K562 (cell line): ENCODE data around the gene FKRP. TPM values are rescaled to one million over a fixed set of nuclear protein-coding genes. Genes with fewer than 3 reads are reported as not detected.

Experiments
- ASH1L ChIP-seq: fragments of 450-650 bp; IDR thresholded peaks from 2 replicates; pipeline ENCODE4 v1.6.1; 2018; ENCODE audit warnings: borderline replicate concordance, mild to moderate bottlenecking, low read depth; ENCODE audit not compliant: partially characterized antibody
- CCAR2 ChIP-seq: fragments of 200-400 bp; formaldehyde crosslinking; IDR thresholded peaks from 2 replicates; pipeline ENCODE4 v1.6.1; 2017; ENCODE audit warnings: mild to moderate bottlenecking, low read depth, low read length
- CHD4 ChIP-seq: fragments of 200-600 bp; sonication (generic); IDR thresholded peaks from 3 replicates; pipeline ENCODE4 v1.6.1; 2012; ENCODE audit warnings: low read depth, mild to moderate bottlenecking, mixed read lengths, low read length, inconsistent platforms; ENCODE audit not compliant: insufficient read depth, insufficient replicate concordance, poor library complexity, severe bottlenecking
- FOXA3 ChIP-seq, 2 experiments: fragments of 450-650 bp in 1 of 2; sonication (generic) in 1 of 2; formaldehyde crosslinking; IDR thresholded peaks in 1 of 2; conservative IDR thresholded peaks in 1 of 2; 2 replicates each; pipeline versions ENCODE4 v1.4.0 to v1.8.0; 2020 to 2022; ENCODE audit warnings: mild to moderate bottlenecking in 2 of 2, missing genetic modification reagents in 1 of 2
- HIVEP1 ChIP-seq: fragments of 250-450 bp; sonication (Bioruptor Pico); IDR thresholded peaks from 2 replicates; pipeline ENCODE4 v1.4.0; 2020; ENCODE audit warnings: mild to moderate bottlenecking
- KAT7 ChIP-seq: sonication (generic); formaldehyde crosslinking; IDR thresholded peaks from 2 replicates; pipeline ENCODE4 v1.8.0; 2022; ENCODE audit warnings: missing genetic modification reagents, mild to moderate bottlenecking, borderline replicate concordance
- KLF16 ChIP-seq: IDR thresholded peaks from 2 replicates; pipeline ENCODE4 v1.6.1; 2016; ENCODE audit warnings: antibody characterized with exemption
- LCOR ChIP-seq: sonication (generic); formaldehyde crosslinking; IDR thresholded peaks from 2 replicates; pipeline ENCODE4 v1.8.0; 2022; ENCODE audit warnings: mild to moderate bottlenecking, missing genetic modification reagents
- NR4A1 ChIP-seq, 2 experiments: fragments of 250-450 bp in 1 of 2; fragments of 450-650 bp in 1 of 2; sonication (Bioruptor Pico) in 1 of 2; IDR thresholded peaks; 2 replicates each; pipeline versions ENCODE4 v1.4.0 to v1.6.1; 2016 to 2020; ENCODE audit warnings: mild to moderate bottlenecking in 2 of 2, missing compliant biosample characterization in 1 of 2, missing genetic modification characterization in 1 of 2, moderate library complexity in 1 of 2
- PCBP1 ChIP-seq: fragments of 200-400 bp; formaldehyde crosslinking; IDR thresholded peaks from 2 replicates; pipeline ENCODE4 v1.6.1; 2018; ENCODE audit warnings: mild to moderate bottlenecking, low read depth, low read length; ENCODE audit not compliant: poor library complexity, severe bottlenecking
- PHB2 ChIP-seq: fragments of 450-650 bp; IDR thresholded peaks from 2 replicates; pipeline ENCODE4 v1.6.1; 2017; ENCODE audit warnings: low read depth
- PREB ChIP-seq: sonication (generic); formaldehyde crosslinking; IDR thresholded peaks from 2 replicates; pipeline ENCODE4 v1.8.1; 2023; ENCODE audit warnings: mild to moderate bottlenecking, missing genetic modification reagents
- RCOR1 ChIP-seq, 2 experiments: IDR thresholded peaks; 2 replicates each; pipeline ENCODE4 v1.6.1; 2012; ENCODE audit warnings: low read depth in 2 of 2, low read length in 2 of 2, borderline replicate concordance in 1 of 2, improper control_type of control experiment in 1 of 2
- SIRT6 ChIP-seq: IDR thresholded peaks from one replicate; pipeline ENCODE4 v1.6.1; 2012; ENCODE audit warnings: low read depth, mild to moderate bottlenecking, control low read depth, inconsistent platforms, low read length, moderate library complexity
- SUPT5H ChIP-seq: fragments of 450-650 bp; IDR thresholded peaks from 2 replicates; pipeline ENCODE4 v1.6.1; 2016
- TAL1 ChIP-seq: fragments of 450-650 bp; IDR thresholded peaks from 2 replicates; pipeline ENCODE4 v1.6.1; 2016; ENCODE audit warnings: mild to moderate bottlenecking
- TFAM ChIP-seq: fragments of 250-450 bp; sonication (Bioruptor Pico); conservative IDR thresholded peaks from 2 replicates; pipeline ENCODE4 v1.5.0; 2021; ENCODE audit warnings: mild to moderate bottlenecking, moderate library complexity
- YY1 ChIP-seq, 3 experiments: IDR thresholded peaks; 2 replicates each; pipeline ENCODE4 v1.6.1; 2011; ENCODE audit warnings: low read length in 2 of 3, mild to moderate bottlenecking in 2 of 3, moderate library complexity in 2 of 3, borderline replicate concordance in 1 of 3, control low read depth in 1 of 3, low read depth in 1 of 3; ENCODE audit not compliant: insufficient read depth in 3 of 3, insufficient replicate concordance in 2 of 3, control insufficient read depth in 1 of 3, insufficient read length in 1 of 3; ENCODE audit errors: extremely low read depth in 1 of 3
- ZEB2 ChIP-seq: fragments of 450-650 bp; IDR thresholded peaks from 2 replicates; pipeline ENCODE4 v1.6.1; 2016
- ZNF212 ChIP-seq: fragments of 450-650 bp; formaldehyde crosslinking; IDR thresholded peaks from 2 replicates; pipeline ENCODE4 v1.4.0; 2020; ENCODE audit warnings: mild to moderate bottlenecking
- ZNF584 ChIP-seq: fragments of 200-800 bp; sonication (Bioruptor generic); IDR thresholded peaks from 2 replicates; pipeline ENCODE4 v1.6.1; 2016; ENCODE audit warnings: low read depth, mild to moderate bottlenecking, missing genetic modification characterization, missing compliant biosample characterization
- ZNF766 ChIP-seq: fragments of 200-800 bp; sonication (Bioruptor generic); conservative IDR thresholded peaks from 2 replicates; pipeline ENCODE4 v1.6.1; 2016; ENCODE audit warnings: missing genetic modification characterization, missing compliant biosample characterization
- ZNF830 ChIP-seq: fragments of 250-450 bp; sonication (Bioruptor Pico); IDR thresholded peaks from 2 replicates; pipeline ENCODE4 v1.5.0; 2021; ENCODE audit warnings: mild to moderate bottlenecking
- polyA plus RNA-seq, 8 experiments: library from polyadenylated mRNA; depleted of rRNA in 4 of 8; stranded (reverse) in 5 of 8; unstranded in 3 of 8; fragments of >200 nt; fragmentation: Nextera tagmentation in 2 of 8; fragmentation: Illumina TruSeq in 1 of 8; extraction: Ambion mirVana in 2 of 8; extraction: Trizol in 1 of 8; gene quantifications; 2 replicates each; pipeline versions ENCODE4 v1.2.1 to v1.2.3, GENCODE V29; 2011 to 2014; ENCODE audit warnings: inconsistent platforms in 1 of 8, missing spikeins in 1 of 8
- total RNA-seq, 7 experiments: library from RNA; depleted of rRNA in 6 of 7; stranded (reverse); fragments of >200 nt in 6 of 7; fragmentation: Illumina TruSeq in 2 of 7; extraction: Trizol in 2 of 7; gene quantifications; 2 replicates each; pipeline versions ENCODE4 v1.2.1 to v1.2.3, GENCODE V29; 2011 to 2021; ENCODE audit warnings: low replicate concordance in 1 of 7
- TF ChIP-seq, protein P1 (sequence below): fragments of 250-450 bp; sonication (Bioruptor Pico); IDR thresholded peaks from 2 replicates; pipeline ENCODE4 v1.4.0; 2020; ENCODE audit warnings: mild to moderate bottlenecking, moderate library complexity

Gene FKRP
- total and polyA plus RNA-seq, 9 of the 15 experiments (the other 6 are each of a cell fraction or from before 2014, with no cell fraction given) = 0.68 to 16.1 (median 6.5) TPM

GRCh38 chr19:46746281-46747057 is 612 bp downstream of the FKRP start, which contains the start of gene STRN4 (continued):
- TF ChIP-seq ZNF830 (no peak), ASH1L (no peak), SIRT6 (no peak), PREB (no peak), FOXA3 (CRISPR knock-in tag; conservative IDR thresholded peaks at IDR 0.05 in 1 of 2, IDR thresholded peaks at IDR 0.05 in 1 of 2) (no peak), LCOR (CRISPR knock-in tag) (no peak), CCAR2 (no peak), TAL1 (no peak), ZEB2 (no peak), PHB2 (no peak), KAT7 (CRISPR knock-in tag) (0 out of 2 replicates have a peak, but pooled peaks have one; percentile 15), ZNF584 (CRISPR knock-in tag) (no peak), RCOR1 (IDR thresholded peaks at IDR 0.05; ENCODE audit: borderline replicate concordance in 1 of 2, low read depth in 2 of 2, low read length in 2 of 2) (no peak), ZNF766 (CRISPR knock-in tag) (peak; percentile 45; the same call in 1 of the 2 replicates), NR4A1 (CRISPR knock-in tag; IDR thresholded peaks at IDR 0.05) (no peak), NR4A1 (tag; IDR thresholded peaks at IDR 0.05) (no peak), PCBP1 (peak; percentile 6), ZNF212 (CRISPR knock-in tag) (no peak), HIVEP1 (CRISPR knock-in tag) (no peak), SUPT5H (no peak), CHD4 (no peak), KLF16 (no peak), YY1 (IDR thresholded peaks at IDR 0.05; ENCODE audit: borderline replicate concordance in 1 of 3, control insufficient read depth in 1 of 3, extremely low read depth in 1 of 3, insufficient read depth in 3 of 3, insufficient read length in 1 of 3, insufficient replicate concordance in 2 of 3, low read depth in 1 of 3, low read length in 2 of 3) (no peak), TFAM (CRISPR knock-in tag) (no peak)
- TF ChIP-seq, protein P1, sequence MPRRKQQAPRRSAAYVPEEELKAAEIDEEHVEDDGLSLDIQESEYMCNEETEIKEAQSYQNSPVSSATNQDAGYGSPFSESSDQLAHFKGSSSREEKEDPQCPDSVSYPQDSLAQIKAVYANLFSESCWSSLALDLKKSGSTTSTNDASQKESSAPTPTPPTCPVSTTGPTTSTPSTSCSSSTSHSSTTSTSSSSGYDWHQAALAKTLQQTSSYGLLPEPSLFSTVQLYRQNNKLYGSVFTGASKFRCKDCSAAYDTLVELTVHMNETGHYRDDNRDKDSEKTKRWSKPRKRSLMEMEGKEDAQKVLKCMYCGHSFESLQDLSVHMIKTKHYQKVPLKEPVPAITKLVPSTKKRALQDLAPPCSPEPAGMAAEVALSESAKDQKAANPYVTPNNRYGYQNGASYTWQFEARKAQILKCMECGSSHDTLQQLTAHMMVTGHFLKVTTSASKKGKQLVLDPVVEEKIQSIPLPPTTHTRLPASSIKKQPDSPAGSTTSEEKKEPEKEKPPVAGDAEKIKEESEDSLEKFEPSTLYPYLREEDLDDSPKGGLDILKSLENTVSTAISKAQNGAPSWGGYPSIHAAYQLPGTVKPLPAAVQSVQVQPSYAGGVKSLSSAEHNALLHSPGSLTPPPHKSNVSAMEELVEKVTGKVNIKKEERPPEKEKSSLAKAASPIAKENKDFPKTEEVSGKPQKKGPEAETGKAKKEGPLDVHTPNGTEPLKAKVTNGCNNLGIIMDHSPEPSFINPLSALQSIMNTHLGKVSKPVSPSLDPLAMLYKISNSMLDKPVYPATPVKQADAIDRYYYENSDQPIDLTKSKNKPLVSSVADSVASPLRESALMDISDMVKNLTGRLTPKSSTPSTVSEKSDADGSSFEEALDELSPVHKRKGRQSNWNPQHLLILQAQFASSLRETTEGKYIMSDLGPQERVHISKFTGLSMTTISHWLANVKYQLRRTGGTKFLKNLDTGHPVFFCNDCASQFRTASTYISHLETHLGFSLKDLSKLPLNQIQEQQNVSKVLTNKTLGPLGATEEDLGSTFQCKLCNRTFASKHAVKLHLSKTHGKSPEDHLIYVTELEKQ (CRISPR knock-in tag) = no peak
